K562 treated with DMSO at 1 percent for 48 hours (cell line): ENCODE results near the gene TIGD7. TPM values are rescaled to one million over a fixed set of nuclear protein-coding genes. Genes with fewer than 3 reads are reported as not detected.

Experiments used
- total RNA-seq: library from RNA; unstranded; fragments of 300-600 nt; gene quantifications from 2 replicates; pipeline ENCODE4 v1.2.3, GENCODE V29; 2022; ENCODE audit warnings: low replicate concordance; ENCODE audit errors: extremely low read depth

Gene TIGD7
- not detected in 2 replicates for total RNA-seq

GRCh38 chr16:3305109-3306068, at the start of gene TIGD7, which contains the start of gene ZNF75A:
TSS of gene TIGD7 (minus strand) at chr16:3305430. CDS start at chr16:3300614, 4,816 bp downstream.
TSS of gene ZNF75A (plus strand) at chr16:3305497. CDS start at chr16:3308429, 2,932 bp downstream.

GRCh38 chr16:3282730-3283542, 22.3 kb downstream of the TIGD7 start, which contains the start of gene ZNF263:
TSS of gene ZNF263 (plus strand) at chr16:3283491. CDS start at chr16:3283819, 328 bp downstream.

GRCh38 chr16:3256146-3256865, 48.9 kb downstream of the TIGD7 start, which contains the start of gene MEFV:
TSS of gene MEFV (minus strand) at chr16:3256633. CDS start at chr16:3256587, 46 bp downstream.

Other genes with a start within 250 kb of the TIGD7 start
- gene IL32, start 239.8 kb downstream of the TIGD7 start, total RNA-seq: not detected in 2 replicates
- gene ZSCAN10, start 206.1 kb downstream of the TIGD7 start, total RNA-seq: not detected in 2 replicates
- gene ZNF205, start 192.8 kb downstream of the TIGD7 start, total RNA-seq: not detected in 2 replicates
- gene ZNF213, start 170.4 kb downstream of the TIGD7 start, total RNA-seq: not detected in 2 replicates
- gene OR1F1, start 117.2 kb downstream of the TIGD7 start, total RNA-seq: not detected in 2 replicates
- not detected in 2 replicates for gene ZNF200, start 70.3 kb downstream of the TIGD7 start, total RNA-seq
- gene MEFV, start 48.8 kb downstream of the TIGD7 start, total RNA-seq: not detected in 2 replicates
- gene ZNF263, start 21.9 kb downstream of the TIGD7 start, total RNA-seq: not detected in 2 replicates
- gene ZNF75A, start 67 bp upstream of the TIGD7 start, total RNA-seq: not detected in 2 replicates
- gene OR2C1, start 50.5 kb upstream of the TIGD7 start, total RNA-seq: not detected in 2 replicates
- gene ZSCAN32, start 95.6 kb upstream of the TIGD7 start, total RNA-seq: not detected in 2 replicates
- not detected in 2 replicates for gene ZNF174, start 95.8 kb upstream of the TIGD7 start, total RNA-seq
- not detected in 2 replicates for gene ZNF597, start 138.1 kb upstream of the TIGD7 start, total RNA-seq
- gene NAA60, start 138.2 kb upstream of the TIGD7 start, total RNA-seq: not detected in 2 replicates
- not detected in 2 replicates for gene C16orf90, start 190.1 kb upstream of the TIGD7 start, total RNA-seq
- not detected in 2 replicates for gene CLUAP1, start 195.6 kb upstream of the TIGD7 start, total RNA-seq